Neural progenitor cell (in vitro differentiated cells): Measurements from ENCODE around the gene APOC4. TPM values are rescaled to one million over a fixed set of nuclear protein-coding genes. Genes with fewer than 3 reads are reported as not detected.

Experiments
- DNase-seq: peaks from one replicate; pipeline ENCODE4 v3.0.0-alpha.2; 2016; ENCODE audit warnings: low spot score
- H2AFZ ChIP-seq: fragments of 200-600 bp; sonication (generic); replicated peaks from 2 replicates; pipeline ENCODE4 v1.6.1; 2016; ENCODE audit warnings: antibody characterized with exemption
- H3F3A ChIP-seq: fragments of 200-600 bp; sonication (generic); 2 replicates; pipeline ENCODE4 v1.6.1; 2016; ENCODE audit warnings: antibody characterized with exemption, low read depth
- H3K27ac ChIP-seq: fragments of 200-600 bp; sonication (generic); 2 replicates; pipeline ENCODE4 v1.5.1; 2016; ENCODE audit warnings: mild to moderate bottlenecking
- H3K27me3 ChIP-seq: fragments of 200-600 bp; sonication (generic); 2 replicates; pipeline ENCODE4 v1.6.1; 2016; ENCODE audit warnings: mild to moderate bottlenecking, moderate library complexity
- H3K36me3 ChIP-seq: fragments of 200-600 bp; sonication (generic); 2 replicates; pipeline ENCODE4 v1.5.1; 2016
- H3K4me1 ChIP-seq: fragments of 200-600 bp; sonication (generic); 2 replicates; pipeline ENCODE4 v1.6.1; 2016; ENCODE audit warnings: mixed run types
- H3K4me2 ChIP-seq: fragments of 200-600 bp; sonication (generic); 2 replicates; pipeline ENCODE4 v1.6.1; 2016
- H3K4me3 ChIP-seq: fragments of 200-600 bp; sonication (generic); 2 replicates; pipeline ENCODE4 v1.5.1; 2016
- H3K79me2 ChIP-seq: fragments of 200-600 bp; sonication (generic); 2 replicates; pipeline ENCODE4 v1.6.1; 2016; ENCODE audit warnings: low read depth
- H3K9ac ChIP-seq: fragments of 200-600 bp; sonication (generic); 2 replicates; pipeline ENCODE4 v1.6.1; 2016
- H3K9me3 ChIP-seq: fragments of 200-600 bp; sonication (generic); 2 replicates; pipeline ENCODE4 v1.5.1; 2016; ENCODE audit warnings: low read depth
- H4K20me1 ChIP-seq: fragments of 200-600 bp; sonication (generic); 2 replicates; pipeline ENCODE4 v1.6.1; 2016; ENCODE audit warnings: low read depth
- H3K27ac Mint-ChIP-seq: 3 replicates; pipeline ENCODE4 v1.8.0; 2021; ENCODE audit warnings: mixed read lengths
- H3K27me3 Mint-ChIP-seq: 2 replicates; pipeline ENCODE4 v1.8.0; 2022; ENCODE audit warnings: low read depth, mild to moderate bottlenecking, inconsistent platforms, moderate library complexity, mixed read lengths; ENCODE audit not compliant: insufficient read depth
- H3K36me3 Mint-ChIP-seq: 3 replicates; pipeline ENCODE4 v1.8.0; 2021; ENCODE audit warnings: mixed read lengths
- H3K4me1 Mint-ChIP-seq: 3 replicates; pipeline ENCODE4 v1.8.0; 2021; ENCODE audit warnings: mixed read lengths
- H3K4me3 Mint-ChIP-seq: 3 replicates; pipeline ENCODE4 v1.8.0; 2021; ENCODE audit warnings: mild to moderate bottlenecking, moderate library complexity, mixed read lengths
- H3K9me3 Mint-ChIP-seq: 3 replicates; pipeline ENCODE4 v1.8.0; 2020; ENCODE audit warnings: mixed read lengths
- CTCF ChIP-seq: fragments of 200-600 bp; sonication (generic); IDR thresholded peaks from 2 replicates; pipeline ENCODE4 v1.5.1; 2017; ENCODE audit warnings: antibody characterized with exemption, mild to moderate bottlenecking
- EZH2 ChIP-seq: fragments of 200-600 bp; sonication (generic); IDR thresholded peaks from 2 replicates; pipeline ENCODE4 v1.6.1; 2017; ENCODE audit warnings: antibody characterized with exemption, mild to moderate bottlenecking, moderate library complexity
- EZH2phosphoT487 ChIP-seq: fragments of 200-600 bp; sonication (generic); IDR thresholded peaks from 2 replicates; pipeline ENCODE4 v1.6.1; 2017; ENCODE audit warnings: antibody characterized with exemption
- total RNA-seq: library from RNA; depleted of rRNA; stranded (reverse); fragments of >200 nt; gene quantifications from 2 replicates; pipeline ENCODE4 v1.2.3, GENCODE V29; 2015; ENCODE audit warnings: low replicate concordance

Gene APOC4
- total RNA-seq, 1 donor from 2014 or later: not detected

- H3K9me3 ChIP-seq: no peaks in the 10 kb centered on the region
- H4K20me1 ChIP-seq: no peaks in the 10 kb centered on the region
- no peak overlapping the region for H3K27ac ChIP-seq
- DNase-seq: no peak
- no peaks in the 10 kb centered on the region for H3K27me3 ChIP-seq
- H3K4me2 ChIP-seq: no peak overlapping the region
- no peak overlapping the region for H3K27ac Mint-ChIP-seq
- peaks cover 15% of the 10 kb centered on the region for H3K36me3 Mint-ChIP-seq
- no peaks in the 10 kb centered on the region for H3K36me3 ChIP-seq
- no peaks in the 10 kb centered on the region for H3F3A ChIP-seq
- no peaks in the 10 kb centered on the region for H3K79me2 ChIP-seq
- TF ChIP-seq EZH2 (no peak), EZH2phosphoT487 (no peak), CTCF (no peak)
- no peak overlapping the region for H3K4me3 ChIP-seq
- H3K4me1 Mint-ChIP-seq: no peaks in the 10 kb centered on the region
- peak overlapping the region; percentile 13 for H3K9ac ChIP-seq
- no peak overlapping the region for H2AFZ ChIP-seq
- no peak overlapping the region for H3K4me3 Mint-ChIP-seq
- H3K4me1 ChIP-seq: no peaks in the 10 kb centered on the region
- H3K27me3 Mint-ChIP-seq: no peaks in the 10 kb centered on the region
- H3K9me3 Mint-ChIP-seq: no peaks in the 10 kb centered on the region
These were observed 30.8 kb downstream of the APOC4 start for GRCh38 chr19:44972802-44973201.

- Mint-ChIP-seq H3K27ac (no peak overlapping the region), H3K36me3 (peaks cover 16% of the 10 kb centered on the region)
- H3K79me2 ChIP-seq: no peaks in the 10 kb centered on the region
These were observed 32.1 kb downstream of the APOC4 start for GRCh38 chr19:44973982-44974735.

GRCh38 chr19:44974857-44975256 is 32.8 kb downstream of the APOC4 start:
- H3K4me3 ChIP-seq: no peak overlapping the region
- Mint-ChIP-seq H3K36me3 (peaks cover 16% of the 10 kb centered on the region), H3K9me3 (no peaks in the 10 kb centered on the region), H3K27me3 (no peaks in the 10 kb centered on the region), H3K4me1 (no peaks in the 10 kb centered on the region), H3K4me3 (no peak overlapping the region), H3K27ac (no peak overlapping the region)
- no peaks in the 10 kb centered on the region for H4K20me1 ChIP-seq
- H3K4me1 ChIP-seq: no peaks in the 10 kb centered on the region
- no peaks in the 10 kb centered on the region for H3K9me3 ChIP-seq
- H3K27me3 ChIP-seq: no peaks in the 10 kb centered on the region
- DNase-seq: no peak
- H3F3A ChIP-seq: no peaks in the 10 kb centered on the region
- no peaks in the 10 kb centered on the region for H3K79me2 ChIP-seq
- no peaks in the 10 kb centered on the region for H3K36me3 ChIP-seq
- H3K4me2 ChIP-seq: no peak overlapping the region
- no peak for TF ChIP-seq CTCF
- no peak for TF ChIP-seq EZH2
- TF ChIP-seq EZH2phosphoT487: no peak
- no peak overlapping the region for H2AFZ ChIP-seq
- no peak overlapping the region for H3K27ac ChIP-seq
- H3K9ac ChIP-seq: no peak overlapping the region

More at GRCh38 chr19:44973982-44974735, 32.1 kb downstream of the APOC4 start:
- H3K36me3 ChIP-seq: no peaks in the 10 kb centered on the region
- DNase-seq: no peak
- H3K9ac ChIP-seq: no peak overlapping the region
- Mint-ChIP-seq H3K4me3 (no peak overlapping the region), H3K9me3 (no peaks in the 10 kb centered on the region), H3K4me1 (no peaks in the 10 kb centered on the region), H3K27me3 (no peaks in the 10 kb centered on the region)
- no peak overlapping the region for H3K4me3 ChIP-seq
- H3K4me2 ChIP-seq: no peak overlapping the region
- H3K27ac ChIP-seq: no peak overlapping the region
- no peaks in the 10 kb centered on the region for H3K9me3 ChIP-seq
- H3K4me1 ChIP-seq: no peaks in the 10 kb centered on the region
- H3K27me3 ChIP-seq: no peaks in the 10 kb centered on the region
- TF ChIP-seq EZH2: no peak
- no peak for TF ChIP-seq CTCF
- TF ChIP-seq EZH2phosphoT487: no peak
- H2AFZ ChIP-seq: no peak overlapping the region
- no peaks in the 10 kb centered on the region for H4K20me1 ChIP-seq
- no peaks in the 10 kb centered on the region for H3F3A ChIP-seq
